Epithelial cell of esophagus (primary cell): ENCODE data around the gene HES7.
A peak's percentile ranks its signal among the peaks of the same experiment; 100 is the strongest.

Experiments used
- DNase-seq: peaks from one replicate; pipeline ENCODE4 v3.0.0; 2010; ENCODE audit warnings: low read depth
- H3K4me3 ChIP-seq: 2 replicates; pipeline ENCODE4 v1.5.1; 2011; ENCODE audit warnings: mild to moderate bottlenecking, low read length, control low read depth
- CTCF ChIP-seq: IDR thresholded peaks from 2 replicates; pipeline ENCODE4 v1.5.1; 2011; ENCODE audit warnings: low read depth, mild to moderate bottlenecking, low read length, control low read depth, inconsistent platforms; ENCODE audit not compliant: insufficient read depth; ENCODE audit errors: missing control alignments

The HES7 gene

GRCh38 chr17:8150194-8151119 lies 26.6 kb upstream of the HES7 start:
- DNase-seq = no peak
- no peak for TF ChIP-seq CTCF
- H3K4me3 ChIP-seq = peak overlapping the region; percentile 100

GRCh38 chr17:8149419-8150193 lies 25.7 kb upstream of the HES7 start:
- DNase-seq = no peak
- H3K4me3 ChIP-seq = no peak overlapping the region
- TF ChIP-seq CTCF = no peak

- DNase-seq = no peak
- no peak overlapping the region for H3K4me3 ChIP-seq
- no peak for TF ChIP-seq CTCF
Observed at GRCh38 chr17:8148560-8148959, 24.7 kb upstream of the HES7 start.

- TF ChIP-seq CTCF = no peak
- DNase-seq = no peak
- H3K4me3 ChIP-seq = no peak overlapping the region
Observed at GRCh38 chr17:8147805-8148404, 24.0 kb upstream of the HES7 start.

- no peak for TF ChIP-seq CTCF
- no peak overlapping the region for H3K4me3 ChIP-seq
Observed at GRCh38 chr17:8147141-8147804, 23.4 kb upstream of the HES7 start.

GRCh38 chr17:8146381-8147140 lies 22.7 kb upstream of the HES7 start:
- no peak for TF ChIP-seq CTCF
- DNase-seq = no peak
- H3K4me3 ChIP-seq = no peak overlapping the region

More at GRCh38 chr17:8147141-8147804, 23.4 kb upstream of the HES7 start:
- DNase-seq = no peak
